C4-2B (cell line): Measurements from ENCODE around the gene ZNF443.

Experiments used
- CTCF ChIP-seq: fragments of 450-650 bp; conservative IDR thresholded peaks from 2 replicates; pipeline ENCODE4 v1.5.1; 2017; ENCODE audit warnings: mild to moderate bottlenecking
- ZFX ChIP-seq: fragments of 450-650 bp; IDR thresholded peaks from 2 replicates; pipeline ENCODE4 v1.6.1; 2017

GRCh38 chr19:12464769-12465168 is 23.9 kb upstream of the ZNF443 start:
- TF ChIP-seq CTCF (no peak), ZFX (no peak)
